Neuronal stem cell (in vitro differentiated cells): ENCODE data around the gene CACTIN.

Source experiments
- DNase-seq: peaks from one replicate; pipeline ENCODE4 v3.0.0-alpha.2; 2013; ENCODE audit warnings: low spot score
- H2AFZ ChIP-seq: one replicate; pipeline ENCODE4 v1.6.1; 2013; ENCODE audit warnings: mild to moderate bottlenecking, low read length, inconsistent platforms
- H2AK5ac ChIP-seq: 2 replicates; pipeline ENCODE4 v1.6.1; 2013; ENCODE audit warnings: low read depth, mild to moderate bottlenecking, inconsistent platforms, low read length, moderate library complexity, mixed read lengths
- H2BK120ac ChIP-seq: 2 replicates; pipeline ENCODE4 v1.6.1; 2013; ENCODE audit warnings: low read depth, mild to moderate bottlenecking, inconsistent platforms, low read length, moderate library complexity, mixed read lengths
- H2BK12ac ChIP-seq: one replicate; pipeline ENCODE4 v1.6.1; 2013; ENCODE audit warnings: low read length, inconsistent platforms
- H2BK15ac ChIP-seq: 2 replicates; pipeline ENCODE4 v1.6.1; 2013; ENCODE audit warnings: mild to moderate bottlenecking, low read length, inconsistent platforms, mixed read lengths
- H2BK5ac ChIP-seq: one replicate; pipeline ENCODE4 v1.6.1; 2013; ENCODE audit warnings: inconsistent platforms, mild to moderate bottlenecking, low read length, moderate library complexity
- H3K14ac ChIP-seq: one replicate; pipeline ENCODE4 v1.6.1; 2013; ENCODE audit warnings: low read length, inconsistent platforms
- H3K18ac ChIP-seq: 2 replicates; pipeline ENCODE4 v1.6.1; 2013; ENCODE audit warnings: low read length, inconsistent platforms
- H3K23ac ChIP-seq: 2 replicates; pipeline ENCODE4 v1.6.1; 2013; ENCODE audit warnings: low read depth, mild to moderate bottlenecking, mixed read lengths, low read length, inconsistent platforms; ENCODE audit not compliant: poor library complexity
- H3K27ac ChIP-seq: replicated peaks from 3 replicates; pipeline ENCODE4 v1.5.1; 2013; ENCODE audit warnings: low read length, inconsistent platforms
- H3K27me3 ChIP-seq, 3 experiments: 2 replicates each; pipeline ENCODE4 v1.6.1; 2013; ENCODE audit warnings: low read length in 3 of 3, mild to moderate bottlenecking in 2 of 3, inconsistent platforms in 1 of 3, low read depth in 1 of 3, mixed read lengths in 1 of 3, moderate library complexity in 1 of 3; ENCODE audit not compliant: control insufficient read depth in 3 of 3, insufficient read depth in 3 of 3
- H3K36me3 ChIP-seq, 2 donors: replicated peaks in 1 of 2; 2 replicates each; pipeline ENCODE4 v1.6.1; 2013; ENCODE audit warnings: low read length in 2 of 2; ENCODE audit not compliant: control insufficient read depth in 2 of 2, insufficient read depth in 2 of 2
- H3K4ac ChIP-seq: 2 replicates; pipeline ENCODE4 v1.6.1; 2013; ENCODE audit warnings: inconsistent platforms, mild to moderate bottlenecking, low read length, moderate library complexity
- H3K4me1 ChIP-seq, 2 donors: 1 replicate in 1 of 2; 2 replicates in 1 of 2; pipeline ENCODE4 v1.6.1; 2013; ENCODE audit warnings: low read length in 2 of 2, low read depth in 1 of 2; ENCODE audit not compliant: control insufficient read depth in 2 of 2, insufficient read depth in 1 of 2
- H3K4me2 ChIP-seq: one replicate; pipeline ENCODE4 v1.6.1; 2013; ENCODE audit warnings: mild to moderate bottlenecking, low read length, inconsistent platforms; ENCODE audit not compliant: insufficient read depth, poor library complexity, severe bottlenecking
- H3K4me3 ChIP-seq, 2 donors: 2 replicates each; pipeline ENCODE4 v1.5.1; 2013; ENCODE audit warnings: low read length in 2 of 2, mild to moderate bottlenecking in 2 of 2, inconsistent platforms in 1 of 2, moderate library complexity in 1 of 2
- H3K79me1 ChIP-seq: one replicate; pipeline ENCODE4 v1.6.1; 2013; ENCODE audit warnings: low read depth, mild to moderate bottlenecking, inconsistent platforms, low read length, moderate library complexity
- H3K9ac ChIP-seq: one replicate; pipeline ENCODE4 v1.6.1; 2013; ENCODE audit warnings: mild to moderate bottlenecking, low read depth, low read length, inconsistent platforms; ENCODE audit not compliant: poor library complexity
- H3K9me3 ChIP-seq, 2 donors: replicated peaks in 1 of 2; 2 replicates each; pipeline versions ENCODE3 to v1.6.1; 2013; ENCODE audit warnings: low read length in 2 of 2, mild to moderate bottlenecking in 2 of 2, inconsistent platforms in 1 of 2, low read depth in 1 of 2, mixed read lengths in 1 of 2, moderate library complexity in 1 of 2; ENCODE audit not compliant: control insufficient read depth in 2 of 2, insufficient read depth in 1 of 2
- H4K8ac ChIP-seq: one replicate; pipeline ENCODE4 v1.6.1; 2013; ENCODE audit warnings: low read depth, mild to moderate bottlenecking, inconsistent platforms, low read length, moderate library complexity
- H4K91ac ChIP-seq: one replicate; pipeline ENCODE4 v1.6.1; 2013; ENCODE audit warnings: low read length, low read depth, mild to moderate bottlenecking, inconsistent platforms; ENCODE audit not compliant: poor library complexity
- WGBS, 2 donors: extraction: QIAGEN DNeasy Blood & Tissue Kit; methylation state at CpG; one replicate each; pipeline ENCODE4 v1.1.7; 2013; ENCODE audit warnings: missing lambda C conversion rate in 2 of 2, mixed read lengths in 1 of 2; ENCODE audit not compliant: insufficient read length in 2 of 2, insufficient replicate concordance in 1 of 2; ENCODE audit errors: extremely low coverage in 2 of 2; 5-methylcytosine and 5-hydroxymethylcytosine counted together

Gene CACTIN

GRCh38 chr19:3661284-3662238, 35.0 kb upstream of the CACTIN start:
- Histone ChIP-seq H3K9me3 (peaks cover 0 to 8% of the 10 kb centered on the region in 2 donors), H3K27me3 (no peaks in the 10 kb centered on the region), H3K14ac (no peak overlapping the region), H2AK5ac (no peak overlapping the region), H4K91ac (no peak overlapping the region), H2BK15ac (no peak overlapping the region), H3K27ac (no peak overlapping the region), H3K4me1 (peaks cover 0 to 1% of the 10 kb centered on the region in 2 donors), H3K79me1 (peaks cover 13% of the 10 kb centered on the region), H3K23ac (no peak overlapping the region), H3K4me2 (no peak overlapping the region), H3K18ac (peak overlapping the region; percentile 28), H2AFZ (no peak overlapping the region), H2BK120ac (no peak overlapping the region), H3K9ac (no peak overlapping the region), H3K4me3 (no peak overlapping the region), H2BK5ac (no peak overlapping the region), H3K4ac (no peak overlapping the region), H2BK12ac (no peak overlapping the region), H4K8ac (no peak overlapping the region), H3K36me3 (peaks cover 58 to 79% of the 10 kb centered on the region in 2 donors)
- no CpG with 5 or more reads among the region's 34 CpGs for WGBS, 2 donors
- DNase-seq = no peak

- Histone ChIP-seq H4K91ac (no peak overlapping the region), H3K18ac (peak overlapping the region; percentile 28), H2AFZ (no peak overlapping the region), H3K23ac (no peak overlapping the region), H2AK5ac (no peak overlapping the region), H3K14ac (no peak overlapping the region), H2BK5ac (no peak overlapping the region), H3K36me3 (peaks cover 58 to 83% of the 10 kb centered on the region in 2 donors), H2BK120ac (no peak overlapping the region), H2BK12ac (no peak overlapping the region), H3K9ac (no peak overlapping the region), H3K4me1 (no peaks in the 10 kb centered on the region), H3K4me3 (no peak overlapping the region), H3K4ac (no peak overlapping the region), H3K27me3 (no peaks in the 10 kb centered on the region), H4K8ac (no peak overlapping the region), H3K4me2 (no peak overlapping the region), H2BK15ac (no peak overlapping the region), H3K9me3 (peaks cover 0 to 6% of the 10 kb centered on the region in 2 donors), H3K79me1 (peaks cover 10% of the 10 kb centered on the region), H3K27ac (no peak overlapping the region)
- WGBS, 2 donors = no CpG with 5 or more reads among the region's 23 CpGs
- no peak for DNase-seq
Measured at GRCh38 chr19:3660493-3661219, 34.1 kb upstream of the CACTIN start.

- Histone ChIP-seq H3K9me3 (peaks cover 0 to 6% of the 10 kb centered on the region in 2 donors), H2BK12ac (no peak overlapping the region), H4K8ac (no peak overlapping the region), H4K91ac (no peak overlapping the region), H3K23ac (no peak overlapping the region), H3K79me1 (peaks cover 6% of the 10 kb centered on the region), H3K36me3 (peaks cover 51 to 83% of the 10 kb centered on the region in 2 donors), H3K4ac (no peak overlapping the region), H3K4me1 (no peaks in the 10 kb centered on the region), H2AFZ (no peak overlapping the region), H3K4me2 (no peak overlapping the region), H3K9ac (no peak overlapping the region), H2AK5ac (no peak overlapping the region), H3K27ac (no peak overlapping the region), H2BK5ac (no peak overlapping the region), H3K18ac (no peak overlapping the region), H3K14ac (no peak overlapping the region), H3K4me3 (no peak overlapping the region), H3K27me3 (no peaks in the 10 kb centered on the region), H2BK15ac (no peak overlapping the region), H2BK120ac (no peak overlapping the region)
- WGBS, 2 donors = no CpG with 5 or more reads among the region's 22 CpGs
- no peak for DNase-seq
Measured at GRCh38 chr19:3659746-3660112, 33.1 kb upstream of the CACTIN start.
